GM19351 (cell line): ENCODE results near the gene OR2S2.

Experiments
- ATAC-seq: cut with Tn5 transposase; IDR thresholded peaks from one replicate; pipeline ENCODE4 v1.9.1; 2021; ENCODE audit warnings: mild to moderate bottlenecking, moderate library complexity; ENCODE audit not compliant: unreplicated experiment

OR2S2 gene

GRCh38 chr9:35910613-35911359 lies 47.2 kb downstream of the OR2S2 start:
- ATAC-seq: no peak

- no peak for ATAC-seq
Observed at GRCh38 chr9:35909687-35910612, 48.0 kb downstream of the OR2S2 start.

GRCh38 chr9:35909274-35909673 lies 48.7 kb downstream of the OR2S2 start, which contains the start of gene SPAAR:
Gene SPAAR (plus strand): TSS chr9:35909490. CDS start chr9:35910464, 974 bp downstream.
- ATAC-seq: no peak

DNA sequence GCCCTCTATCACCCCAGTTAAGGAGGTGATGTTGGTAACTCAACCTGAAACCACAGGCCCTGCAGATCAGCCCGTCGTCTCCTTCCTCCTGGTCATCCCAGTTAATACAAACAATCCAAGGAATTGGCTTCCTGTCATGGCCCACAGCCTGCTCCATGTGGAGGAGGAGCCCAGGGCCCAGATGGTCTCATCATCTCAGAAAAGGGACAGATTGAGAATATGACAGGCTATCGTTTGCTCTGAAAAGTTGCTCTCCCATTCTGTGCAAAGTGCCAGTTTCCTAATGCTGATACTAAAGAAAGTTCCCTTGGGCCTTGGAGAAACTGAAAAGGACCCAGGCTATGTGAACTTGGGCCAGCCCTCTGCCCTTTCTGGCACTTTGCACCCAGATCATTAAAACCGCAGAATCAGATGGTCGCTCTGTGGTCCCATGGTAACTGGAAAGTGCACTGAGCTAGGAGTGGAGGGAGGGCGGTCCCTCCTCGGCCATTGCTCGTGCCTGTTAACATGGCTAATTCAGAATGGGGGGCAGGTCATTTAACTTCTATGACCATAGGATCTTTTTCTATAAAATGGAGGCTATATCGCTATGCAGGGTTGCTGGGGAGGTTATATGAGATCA lies 49.3 kb downstream of the OR2S2 start:
- no peak for ATAC-seq

- no peak for ATAC-seq
Observed at GRCh38 chr9:35907711-35908503, 50.0 kb downstream of the OR2S2 start.
